GM12874 (cell line): ENCODE results near the gene NCKAP5.

ENCODE experiments used
- TF ChIP-seq, protein P1 (sequence below): IDR thresholded peaks from 2 replicates; pipeline ENCODE4 v1.5.1; 2011; ENCODE audit warnings: low read depth, mild to moderate bottlenecking, control low read depth, low read length, moderate library complexity; ENCODE audit not compliant: insufficient read depth

The NCKAP5 gene

DNA sequence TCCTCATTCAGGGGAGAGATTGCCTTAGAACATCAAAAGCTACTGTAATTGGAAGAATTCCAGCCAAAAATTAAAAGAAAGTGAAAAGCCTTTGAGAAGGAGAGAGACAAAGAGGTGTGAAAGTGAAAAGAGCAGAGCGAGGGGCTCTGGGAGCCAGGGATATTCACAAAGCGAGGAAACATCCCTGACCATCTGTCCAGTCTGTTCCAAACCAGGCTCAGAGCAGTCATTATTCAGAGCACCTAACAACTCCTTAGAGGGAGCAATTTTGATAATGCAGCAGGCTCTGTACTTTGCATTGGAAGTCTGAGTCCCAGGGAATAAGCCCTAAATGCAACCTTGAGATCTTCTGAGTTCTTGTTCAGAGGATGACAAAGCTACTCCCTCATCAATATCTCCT, 779.2 kb downstream of the NCKAP5 start:
- TF ChIP-seq, protein P1, sequence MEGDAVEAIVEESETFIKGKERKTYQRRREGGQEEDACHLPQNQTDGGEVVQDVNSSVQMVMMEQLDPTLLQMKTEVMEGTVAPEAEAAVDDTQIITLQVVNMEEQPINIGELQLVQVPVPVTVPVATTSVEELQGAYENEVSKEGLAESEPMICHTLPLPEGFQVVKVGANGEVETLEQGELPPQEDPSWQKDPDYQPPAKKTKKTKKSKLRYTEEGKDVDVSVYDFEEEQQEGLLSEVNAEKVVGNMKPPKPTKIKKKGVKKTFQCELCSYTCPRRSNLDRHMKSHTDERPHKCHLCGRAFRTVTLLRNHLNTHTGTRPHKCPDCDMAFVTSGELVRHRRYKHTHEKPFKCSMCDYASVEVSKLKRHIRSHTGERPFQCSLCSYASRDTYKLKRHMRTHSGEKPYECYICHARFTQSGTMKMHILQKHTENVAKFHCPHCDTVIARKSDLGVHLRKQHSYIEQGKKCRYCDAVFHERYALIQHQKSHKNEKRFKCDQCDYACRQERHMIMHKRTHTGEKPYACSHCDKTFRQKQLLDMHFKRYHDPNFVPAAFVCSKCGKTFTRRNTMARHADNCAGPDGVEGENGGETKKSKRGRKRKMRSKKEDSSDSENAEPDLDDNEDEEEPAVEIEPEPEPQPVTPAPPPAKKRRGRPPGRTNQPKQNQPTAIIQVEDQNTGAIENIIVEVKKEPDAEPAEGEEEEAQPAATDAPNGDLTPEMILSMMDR, result no peak

DNA sequence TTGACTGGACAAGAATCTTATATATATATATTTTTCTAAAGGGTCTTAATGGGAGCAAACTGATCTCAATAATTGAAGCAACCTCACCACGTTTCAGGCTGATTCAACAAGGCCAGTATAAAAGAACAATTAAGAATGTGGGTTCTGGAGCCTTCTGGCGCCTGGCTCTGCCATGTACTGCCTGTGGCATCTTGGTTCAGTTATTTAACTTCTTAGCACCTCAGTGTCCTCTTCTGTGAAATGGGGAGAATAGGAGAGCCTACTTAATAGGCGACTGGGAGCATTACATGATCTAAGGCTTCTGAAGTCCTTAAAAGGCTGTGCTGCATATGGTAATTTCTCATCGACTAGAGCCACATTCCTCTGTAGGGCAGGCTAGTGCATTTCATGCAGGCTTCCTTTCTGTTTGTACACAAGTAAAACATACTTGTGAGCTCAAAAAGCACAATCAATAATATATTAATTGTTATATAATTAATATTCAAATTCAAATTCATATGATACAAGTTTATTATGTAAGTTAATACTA, 779.9 kb downstream of the NCKAP5 start:
- TF ChIP-seq, protein P1, result no peak

DNA sequence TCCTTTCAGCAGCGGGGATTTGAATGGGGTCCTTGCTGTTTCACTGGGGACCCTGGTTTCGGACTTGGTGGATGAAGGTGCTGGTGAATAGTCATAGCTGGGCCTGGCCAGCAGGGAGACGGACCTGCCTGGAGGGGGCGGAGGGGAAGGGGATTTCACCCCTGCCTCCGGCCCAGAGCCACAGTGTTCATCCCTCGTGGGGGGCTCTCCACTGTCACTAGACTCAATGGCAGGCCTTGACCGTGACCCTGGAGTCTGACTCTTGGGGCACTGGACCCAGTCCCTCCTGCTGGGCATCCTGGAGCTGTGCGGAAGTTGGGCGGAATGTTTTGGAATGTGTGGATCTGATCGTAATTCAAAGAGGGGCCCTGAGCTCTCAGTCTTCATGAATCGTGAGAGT, 784.4 kb downstream of the NCKAP5 start:
- TF ChIP-seq, protein P1, result no peak

GRCh38 chr2:132782176-132782783, 786.0 kb downstream of the NCKAP5 start:
- TF ChIP-seq, protein P1, result no peak

DNA sequence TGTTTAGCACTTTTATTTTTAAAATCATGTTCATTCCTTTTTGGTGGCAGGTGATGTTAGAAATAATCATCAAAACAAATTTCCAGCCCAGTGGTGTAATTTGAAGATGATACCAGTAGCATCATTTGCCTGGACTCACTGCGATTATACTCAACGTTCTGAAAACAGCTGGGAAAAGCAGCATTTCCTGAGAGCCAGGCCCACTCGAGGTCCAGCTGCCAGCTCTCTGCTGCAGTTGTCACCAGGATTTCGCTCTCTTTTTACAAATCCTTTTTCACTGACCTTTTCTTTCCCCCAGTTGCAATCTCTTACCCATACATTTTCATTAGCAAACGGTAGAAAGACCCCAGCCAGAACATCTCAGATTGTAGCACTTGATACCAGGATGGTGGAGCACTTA, 787.6 kb downstream of the NCKAP5 start:
- TF ChIP-seq, protein P1, result no peak

GRCh38 chr2:132779206-132779721, 789.0 kb downstream of the NCKAP5 start:
- TF ChIP-seq, protein P1, result no peak

- TF ChIP-seq, protein P1, result no peak
Observed at GRCh38 chr2:132776287-132776686, 792.0 kb downstream of the NCKAP5 start.
